GM12872 (cell line): ENCODE data around the gene SPNS3.
A peak's percentile ranks its signal among the peaks of the same experiment; 100 is the strongest.

ENCODE experiments used
- CTCF ChIP-seq: IDR thresholded peaks from 3 replicates; pipeline ENCODE4 v1.5.1; 2011; ENCODE audit warnings: low read depth, mild to moderate bottlenecking, low read length, moderate library complexity; ENCODE audit not compliant: insufficient read depth

The SPNS3 gene

GRCh38 chr17:4397840-4398239 lies 35.9 kb upstream of the SPNS3 start:
- TF ChIP-seq CTCF, result no peak

GRCh38 chr17:4405038-4405669 lies 28.6 kb upstream of the SPNS3 start:
- TF ChIP-seq CTCF, result peak; percentile 24; the same call in 1 of the 3 replicates

GRCh38 chr17:4405699-4406098 lies 28.0 kb upstream of the SPNS3 start:
- no peak for TF ChIP-seq CTCF

- no peak; the same call in 2 of the 3 replicates for TF ChIP-seq CTCF
Measured at GRCh38 chr17:4406386-4406785, 27.4 kb upstream of the SPNS3 start.

GRCh38 chr17:4407216-4407615 lies 26.5 kb upstream of the SPNS3 start:
- no peak for TF ChIP-seq CTCF

- TF ChIP-seq CTCF, result no peak
Measured at GRCh38 chr17:4407851-4408250, 25.9 kb upstream of the SPNS3 start.

GRCh38 chr17:4409659-4410058 lies 24.1 kb upstream of the SPNS3 start:
- no peak for TF ChIP-seq CTCF

- TF ChIP-seq CTCF, result no peak
Measured at GRCh38 chr17:4411201-4411600, 22.5 kb upstream of the SPNS3 start.
